HG02981 (cell line): ENCODE measurements around the gene TOMT.

Experiments
- ATAC-seq: cut with Tn5 transposase; IDR thresholded peaks from one replicate; pipeline ENCODE4 v1.9.1; 2021; ENCODE audit warnings: mild to moderate bottlenecking, moderate library complexity; ENCODE audit not compliant: unreplicated experiment

The TOMT gene

GRCh38 chr11:72105888-72106287 lies at the start of gene TOMT:
Gene TOMT, plus strand, starts transcription at chr11:72105924. Its CDS starts 28 bp downstream, at chr11:72105952.
- no peak for ATAC-seq

GRCh38 chr11:72058416-72059034 lies 47.2 kb upstream of the TOMT start:
- no peak for ATAC-seq

GRCh38 chr11:72061739-72062396 lies 43.9 kb upstream of the TOMT start:
- no peak for ATAC-seq

GRCh38 chr11:72066855-72067254 lies 38.9 kb upstream of the TOMT start:
- ATAC-seq = no peak

GRCh38 chr11:72067266-72067665 lies 38.5 kb upstream of the TOMT start:
- no peak for ATAC-seq

GRCh38 chr11:72067676-72068075 lies 38.0 kb upstream of the TOMT start:
- no peak for ATAC-seq

- no peak for ATAC-seq
These were observed 36.5 kb upstream of the TOMT start for GRCh38 chr11:72069200-72069599.

GRCh38 chr11:72069787-72070251 lies 35.9 kb upstream of the TOMT start:
- no peak for ATAC-seq

GRCh38 chr11:72070491-72070890 lies 35.2 kb upstream of the TOMT start:
- ATAC-seq = no peak

GRCh38 chr11:72072348-72072747 lies 33.4 kb upstream of the TOMT start:
- ATAC-seq = no peak

- no peak for ATAC-seq
These were observed 30.6 kb upstream of the TOMT start for GRCh38 chr11:72075109-72075508.

- no peak for ATAC-seq
These were observed 30.0 kb upstream of the TOMT start for GRCh38 chr11:72075756-72076155.

GRCh38 chr11:72078477-72078876 lies 27.2 kb upstream of the TOMT start:
- ATAC-seq = no peak

GRCh38 chr11:72079819-72080325 lies 25.9 kb upstream of the TOMT start:
- no peak for ATAC-seq

- peak; percentile 93 for ATAC-seq
These were observed 25.2 kb upstream of the TOMT start, which contains the start of the genes LRRC51 and NUMA1 for GRCh38 chr11:72080326-72081183. Gene LRRC51, plus strand, starts transcription at chr11:72080850. Its CDS starts 8,234 bp downstream, at chr11:72089084. Gene NUMA1, minus strand, starts transcription at chr11:72080542. Its CDS starts 44,599 bp downstream, at chr11:72035943.

- no peak for ATAC-seq
These were observed 24.5 kb upstream of the TOMT start for GRCh38 chr11:72081184-72081644.

- ATAC-seq = no peak
These were observed 23.8 kb upstream of the TOMT start for GRCh38 chr11:72081821-72082453.

- ATAC-seq = no peak
These were observed 22.3 kb upstream of the TOMT start for GRCh38 chr11:72083414-72083813.

GRCh38 chr11:72084076-72084475 lies 21.6 kb upstream of the TOMT start:
- no peak for ATAC-seq

GRCh38 chr11:72084965-72085364 lies 20.8 kb upstream of the TOMT start:
- no peak for ATAC-seq
